ENCODE data around the gene CCSAP.
"Not testable (repeated sequence)": the region's sequence is repeated elsewhere in the genome, so short reads cannot be mapped to it uniquely, and the experiment has no call there.

CCSAP gene

GRCh38 chr1:229342656-229343569 is at the start of gene CCSAP:
TSS of gene CCSAP (minus strand) at chr1:229343047. CDS start at chr1:229342465, 582 bp downstream.
- peak; percentile 18 to 66 for DNase-seq (ENCODE audit: low read depth in 2 of 2)

GRCh38 chr1:229390130-229390529 is 47.3 kb upstream of the CCSAP start:
- DNase-seq (ENCODE audit: low read depth in 2 of 2): no peak

GRCh38 chr1:229388897-229389580 is 46.2 kb upstream of the CCSAP start:
- no peak for DNase-seq (ENCODE audit: low read depth in 2 of 2)

- no peak for DNase-seq (ENCODE audit: low read depth in 2 of 2)
These were observed 43.1 kb upstream of the CCSAP start for GRCh38 chr1:229385853-229386456.

GRCh38 chr1:229384822-229385221 is 42.0 kb upstream of the CCSAP start:
- no peak for DNase-seq (ENCODE audit: low read depth in 2 of 2)

- DNase-seq (ENCODE audit: low read depth in 2 of 2): no peak
These were observed 41.1 kb upstream of the CCSAP start for GRCh38 chr1:229383961-229384360.

- DNase-seq (ENCODE audit: low read depth in 2 of 2): no peak
These were observed 40.3 kb upstream of the CCSAP start for GRCh38 chr1:229383188-229383587.

GRCh38 chr1:229381234-229381633 is 38.4 kb upstream of the CCSAP start:
- DNase-seq (ENCODE audit: low read depth in 2 of 2): no peak

- no peak for DNase-seq (ENCODE audit: low read depth in 2 of 2)
These were observed 37.8 kb upstream of the CCSAP start for GRCh38 chr1:229380536-229381160.

- no peak for DNase-seq (ENCODE audit: low read depth in 2 of 2)
These were observed 37.0 kb upstream of the CCSAP start for GRCh38 chr1:229379846-229380245.

- DNase-seq (ENCODE audit: low read depth in 2 of 2): no peak
These were observed 35.9 kb upstream of the CCSAP start for GRCh38 chr1:229378586-229379367.

- DNase-seq (ENCODE audit: low read depth in 2 of 2): not testable (repeated sequence)
These were observed 35.2 kb upstream of the CCSAP start for GRCh38 chr1:229378035-229378434.

- DNase-seq (ENCODE audit: low read depth in 2 of 2): no peak
These were observed 34.6 kb upstream of the CCSAP start for GRCh38 chr1:229377429-229377828.

- no peak for DNase-seq (ENCODE audit: low read depth in 2 of 2)
These were observed 33.7 kb upstream of the CCSAP start for GRCh38 chr1:229376521-229376920.

- DNase-seq (ENCODE audit: low read depth in 2 of 2): no peak
These were observed 31.6 kb upstream of the CCSAP start for GRCh38 chr1:229374485-229374884.

GRCh38 chr1:229373395-229373794 is 30.5 kb upstream of the CCSAP start:
- no peak for DNase-seq (ENCODE audit: low read depth in 2 of 2)

GRCh38 chr1:229372251-229372650 is 29.4 kb upstream of the CCSAP start:
- DNase-seq (ENCODE audit: low read depth in 2 of 2): no peak

- DNase-seq (ENCODE audit: low read depth in 2 of 2): no peak
These were observed 28.8 kb upstream of the CCSAP start for GRCh38 chr1:229371624-229372023.

GRCh38 chr1:229370601-229371021 is 27.8 kb upstream of the CCSAP start:
- no peak for DNase-seq (ENCODE audit: low read depth in 2 of 2)

- no peak for DNase-seq (ENCODE audit: low read depth in 2 of 2)
These were observed 25.5 kb upstream of the CCSAP start for GRCh38 chr1:229368347-229368746.

- no peak for DNase-seq (ENCODE audit: low read depth in 2 of 2)
These were observed 22.7 kb upstream of the CCSAP start for GRCh38 chr1:229365569-229365968.

All from stimulated activated CD8-positive, alpha-beta memory T cell treated with anti-CD3 and anti-CD28 coated beads, Interleukin-15, amount 100 ng/mL, for 4 hours (primary cell).